HEK293T (cell line): Measurements from ENCODE around the gene SUSD5.

Experiments
- BHLHE40 ChIP-seq: fragments of 450-650 bp; IDR thresholded peaks from 2 replicates; pipeline ENCODE4 v1.6.1; 2016; ENCODE audit warnings: mild to moderate bottlenecking, moderate library complexity, borderline replicate concordance
- CTBP1 ChIP-seq: fragments of 450-650 bp; IDR thresholded peaks from 2 replicates; pipeline ENCODE4 v1.6.1; 2016; ENCODE audit warnings: borderline replicate concordance
- ELF4 ChIP-seq: fragments of 450-650 bp; IDR thresholded peaks from 2 replicates; pipeline ENCODE4 v1.6.1; 2017; ENCODE audit warnings: antibody characterized with exemption
- FOXA1 ChIP-seq: fragments of 450-650 bp; IDR thresholded peaks from 2 replicates; pipeline ENCODE4 v1.6.1; 2016; ENCODE audit warnings: mild to moderate bottlenecking
- FOXK2 ChIP-seq: fragments of 450-650 bp; IDR thresholded peaks from 2 replicates; pipeline ENCODE4 v1.6.1; 2016; ENCODE audit warnings: mild to moderate bottlenecking
- FOXM1 ChIP-seq: fragments of 450-650 bp; IDR thresholded peaks from 2 replicates; pipeline ENCODE4 v1.6.1; 2017; ENCODE audit warnings: mild to moderate bottlenecking, borderline replicate concordance
- NFRKB ChIP-seq: fragments of 450-650 bp; IDR thresholded peaks from 2 replicates; pipeline ENCODE4 v1.6.1; 2016; ENCODE audit warnings: mild to moderate bottlenecking, moderate library complexity
- SUZ12 ChIP-seq: fragments of 450-650 bp; IDR thresholded peaks from 2 replicates; pipeline ENCODE4 v1.6.1; 2016; ENCODE audit warnings: mild to moderate bottlenecking
- TARDBP ChIP-seq: fragments of 450-650 bp; IDR thresholded peaks from 2 replicates; pipeline ENCODE4 v1.6.1; 2016

- TF ChIP-seq CTBP1 = no peak
- TF ChIP-seq FOXA1 = no peak
- no peak for TF ChIP-seq FOXM1
- no peak for TF ChIP-seq FOXK2
- TF ChIP-seq TARDBP = no peak
- TF ChIP-seq ELF4 = no peak
- TF ChIP-seq BHLHE40 = no peak
- no peak for TF ChIP-seq NFRKB
- no peak for TF ChIP-seq SUZ12
Measured at GRCh38 chr3:33165372-33165771, 53.2 kb downstream of the SUSD5 start.
